NOMO-1 treated with DMSO at 0.1 percent for 48 hours (cell line): Measurements from ENCODE around the gene MOCOS.

Experiments used
- DNase-seq: peaks from one replicate; lab custom pipeline; 2025; ENCODE audit not compliant: unreplicated experiment; lab: John Stamatoyannopoulos, UW

The MOCOS gene

GRCh38 chr18:36176711-36177110 lies 10.6 kb upstream of the MOCOS start:
- DNase-seq, result no peak

- no peak for DNase-seq
These were observed 9.4 kb upstream of the MOCOS start for GRCh38 chr18:36177913-36178312.

- DNase-seq, result no peak
These were observed 7.5 kb upstream of the MOCOS start for GRCh38 chr18:36179562-36180355.

GRCh38 chr18:36181441-36181840 lies 5.9 kb upstream of the MOCOS start:
- no peak for DNase-seq

GRCh38 chr18:36181898-36182506 lies 5.3 kb upstream of the MOCOS start:
- DNase-seq, result no peak

- DNase-seq, result no peak
These were observed 4.3 kb upstream of the MOCOS start for GRCh38 chr18:36183033-36183432.

GRCh38 chr18:36183987-36184386 lies 3.3 kb upstream of the MOCOS start:
- no peak for DNase-seq

- DNase-seq, result no peak
These were observed 2.1 kb upstream of the MOCOS start for GRCh38 chr18:36185157-36185556.

GRCh38 chr18:36185901-36186460 lies 1.3 kb upstream of the MOCOS start:
- no peak for DNase-seq

GRCh38 chr18:36186461-36187192 lies 670 bp upstream of the MOCOS start:
- DNase-seq, result no peak

GRCh38 chr18:36187826-36188721 lies 777 bp downstream of the MOCOS start:
- DNase-seq, result no peak

- DNase-seq, result no peak
These were observed 1.6 kb downstream of the MOCOS start for GRCh38 chr18:36188916-36189315.

- no peak for DNase-seq
These were observed 2.2 kb downstream of the MOCOS start for GRCh38 chr18:36189486-36189885.

- no peak for DNase-seq
These were observed 4.0 kb downstream of the MOCOS start for GRCh38 chr18:36191286-36191685.

GRCh38 chr18:36191711-36192110 lies 4.4 kb downstream of the MOCOS start:
- no peak for DNase-seq

- DNase-seq, result no peak
These were observed 7.5 kb downstream of the MOCOS start for GRCh38 chr18:36194600-36195315.

GRCh38 chr18:36195427-36196122 lies 8.3 kb downstream of the MOCOS start:
- DNase-seq, result no peak

GRCh38 chr18:36196238-36196995 lies 9.1 kb downstream of the MOCOS start:
- no peak for DNase-seq
